HG03520 (cell line): ENCODE data around the gene CHMP1B.
A peak's percentile ranks its signal among the peaks of the same experiment; 100 is the strongest.
"Not testable (repeated sequence)": the region's sequence is repeated elsewhere in the genome, so short reads cannot be mapped to it uniquely, and the experiment has no call there.

ENCODE experiments used
- ATAC-seq: cut with Tn5 transposase; IDR thresholded peaks from one replicate; pipeline ENCODE4 v1.9.1; 2021; ENCODE audit warnings: mild to moderate bottlenecking, moderate library complexity; ENCODE audit not compliant: unreplicated experiment

The CHMP1B gene

GRCh38 chr18:11866764-11867163, 15.6 kb downstream of the CHMP1B start:
- ATAC-seq, result no peak

- ATAC-seq, result no peak
Observed at GRCh38 chr18:11868230-11868629, 17.0 kb downstream of the CHMP1B start.

GRCh38 chr18:11871501-11871900, 20.3 kb downstream of the CHMP1B start:
- ATAC-seq, result no peak

GRCh38 chr18:11872479-11873136, 21.4 kb downstream of the CHMP1B start:
- no peak for ATAC-seq

DNA sequence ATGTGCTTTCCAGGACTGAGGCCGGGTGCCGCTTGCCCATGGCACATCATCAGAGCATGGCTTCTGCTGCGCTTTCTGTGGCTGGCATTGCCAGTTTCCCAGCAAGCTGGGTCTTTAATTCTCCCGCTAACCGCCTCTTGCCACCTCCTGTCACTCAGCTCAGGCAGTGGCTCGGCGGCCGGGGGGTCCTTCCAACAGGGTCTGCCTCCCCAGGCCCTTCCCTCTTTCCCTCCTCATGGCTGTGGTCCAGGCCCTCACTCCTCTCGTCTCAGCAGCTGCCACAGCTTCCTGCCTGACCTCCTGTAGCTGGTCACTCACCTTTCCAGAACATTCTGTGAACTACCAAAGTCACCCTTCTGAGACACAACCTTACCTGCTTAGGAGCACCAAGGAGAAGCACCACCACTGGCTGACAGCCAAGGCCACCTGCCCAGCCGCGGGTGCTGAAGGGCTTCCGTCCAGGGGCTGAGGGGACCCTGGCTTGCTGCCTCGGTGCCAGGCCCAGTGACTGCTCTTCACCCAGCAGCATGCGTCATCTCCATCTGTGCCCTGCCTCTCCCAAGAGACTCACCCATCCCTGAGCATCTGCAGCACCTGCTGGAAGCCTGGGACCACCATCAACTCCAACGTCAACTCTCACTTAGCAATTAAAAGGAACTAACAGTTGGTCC, 22.6 kb downstream of the CHMP1B start:
- no peak for ATAC-seq

DNA sequence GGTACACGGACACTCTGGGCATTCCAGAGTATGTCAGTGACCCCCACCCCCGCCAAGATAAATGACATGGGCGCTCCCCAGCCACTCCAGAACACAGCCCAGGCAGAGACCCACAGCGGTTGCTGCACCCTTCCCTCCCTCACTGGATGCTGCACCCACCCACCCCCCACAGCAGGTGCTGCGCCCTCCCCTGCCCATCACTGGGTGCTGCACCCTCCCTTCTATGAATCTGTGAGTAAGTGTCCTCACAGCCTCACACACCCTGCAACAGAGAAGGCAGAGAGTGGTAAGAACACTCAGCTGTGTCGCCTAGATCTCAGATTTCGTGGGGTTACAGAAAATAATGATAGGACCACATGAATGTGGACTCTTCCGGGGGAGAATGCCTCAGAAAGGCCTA, 23.5 kb downstream of the CHMP1B start:
- ATAC-seq, result no peak

DNA sequence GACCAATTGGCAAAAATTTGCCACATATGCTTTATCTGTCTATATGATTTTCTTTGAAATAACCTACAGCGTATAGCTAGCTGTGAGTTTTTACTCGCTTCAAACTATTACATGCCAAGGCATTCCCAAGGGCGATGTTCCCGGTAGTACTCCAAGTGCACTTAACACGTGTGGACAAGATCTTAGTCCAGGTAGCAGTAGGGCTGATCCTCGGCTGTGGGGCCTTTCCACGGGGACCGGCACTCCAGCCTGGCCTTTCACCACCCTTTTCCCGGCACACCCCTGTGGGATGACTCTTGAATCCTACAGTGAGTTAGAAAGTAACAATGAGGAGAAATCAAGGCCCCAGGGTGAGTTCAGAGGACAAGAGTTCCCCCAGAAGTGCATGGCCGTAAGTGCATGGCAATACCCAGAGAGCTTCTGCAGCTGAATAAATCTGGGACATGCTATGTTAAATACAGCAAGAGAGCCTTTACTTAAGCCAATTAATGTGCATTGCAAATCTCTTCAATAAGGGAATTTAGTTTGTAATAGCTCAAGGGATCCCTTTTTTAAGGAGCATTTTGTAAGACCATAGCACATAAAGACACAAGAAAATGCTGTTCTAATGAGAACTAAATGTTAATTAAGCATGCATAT, 26.4 kb downstream of the CHMP1B start:
- ATAC-seq, result no peak

GRCh38 chr18:11880586-11881304, 29.5 kb downstream of the CHMP1B start:
- no peak for ATAC-seq

DNA sequence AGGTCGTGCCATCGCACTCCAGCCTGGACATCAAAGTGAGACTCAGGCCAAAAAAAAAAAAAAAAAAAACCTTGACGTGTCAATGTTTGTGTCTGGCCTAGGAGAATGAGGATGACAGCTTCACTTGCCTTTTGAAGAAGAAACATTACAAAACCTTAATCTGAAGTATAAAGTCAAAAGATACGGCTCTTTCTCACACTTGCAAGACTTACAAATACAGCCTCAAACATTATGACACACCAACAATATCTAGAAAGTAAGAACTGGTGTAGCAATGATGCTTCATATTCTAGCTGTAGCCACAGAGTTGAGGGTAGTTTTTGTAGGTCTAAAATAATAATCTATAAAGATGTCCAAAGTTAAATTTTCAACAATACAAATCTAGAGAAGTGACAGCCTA, 31.4 kb downstream of the CHMP1B start:
- ATAC-seq, result no peak

GRCh38 chr18:11883153-11883552, 31.9 kb downstream of the CHMP1B start:
- peak; percentile 74 for ATAC-seq

DNA sequence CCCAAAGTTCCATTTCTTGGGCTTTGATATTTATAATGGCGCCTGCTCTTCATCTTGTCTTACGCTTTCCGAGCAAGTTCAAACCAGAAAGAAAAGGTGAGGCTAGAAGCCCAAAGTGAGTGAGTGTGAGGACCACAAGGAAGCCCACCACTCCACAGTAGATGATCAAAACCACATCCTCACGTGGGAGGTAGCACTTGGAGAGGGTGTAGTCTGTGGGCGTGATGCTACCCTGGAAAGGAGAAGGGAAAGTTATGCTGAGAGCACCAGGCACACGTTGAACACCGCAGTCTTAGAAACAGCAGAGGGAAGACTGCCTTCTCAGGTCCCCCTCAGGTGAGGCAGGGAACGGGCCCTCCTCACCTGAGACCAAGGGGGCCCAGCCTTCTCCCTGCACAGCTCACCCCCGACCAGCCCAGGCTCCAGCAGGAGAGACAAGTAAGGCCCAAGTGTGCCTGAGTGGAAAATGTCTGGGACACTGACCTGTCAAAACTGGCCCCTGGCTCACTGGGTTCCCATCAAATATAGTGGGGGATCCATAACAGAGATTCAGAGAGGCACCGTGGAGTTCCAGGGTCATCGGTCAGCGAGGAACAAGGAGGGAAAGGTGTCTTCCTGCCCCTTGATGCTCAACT, 33.3 kb downstream of the CHMP1B start:
- no peak for ATAC-seq

- ATAC-seq, result no peak
Observed at GRCh38 chr18:11885278-11885947, 34.2 kb downstream of the CHMP1B start.

GRCh38 chr18:11886577-11887110, 35.4 kb downstream of the CHMP1B start:
- ATAC-seq, result no peak

DNA sequence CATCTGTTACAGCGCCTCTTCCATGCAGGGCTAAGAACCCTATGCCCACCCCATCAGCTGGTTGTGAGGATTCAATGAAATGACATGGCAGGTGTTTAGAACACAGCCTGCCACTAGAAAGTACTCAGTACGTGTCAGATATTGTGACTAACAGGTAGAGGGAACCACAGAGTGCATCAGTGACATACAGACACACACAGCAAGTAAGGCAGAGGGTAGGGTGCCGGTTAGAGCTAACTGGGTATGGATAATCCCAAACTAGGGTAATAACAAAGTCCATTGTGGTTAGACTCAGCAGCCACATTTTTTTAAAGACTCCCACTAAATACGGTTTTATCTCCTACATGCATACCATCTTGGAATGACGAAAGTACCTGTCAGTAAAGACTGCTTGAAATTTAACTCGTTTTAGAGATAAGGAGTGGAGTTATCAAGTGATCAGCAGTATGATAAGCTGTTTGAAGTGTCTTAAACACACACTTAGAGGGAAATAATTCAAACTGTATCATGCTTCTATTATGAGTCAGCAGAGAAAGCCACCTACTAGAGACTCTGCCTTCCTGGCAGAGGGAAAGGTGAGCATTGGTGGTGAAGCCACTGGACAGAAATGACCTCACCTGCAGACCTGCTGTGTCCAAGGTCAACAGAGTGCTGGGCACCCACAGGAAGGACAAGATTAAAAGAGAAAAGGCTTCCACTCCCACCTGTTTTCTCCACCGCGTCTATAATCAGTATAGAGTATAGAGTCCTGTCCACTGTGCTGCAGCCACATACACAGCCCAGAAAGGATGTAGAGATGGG, 36.3 kb downstream of the CHMP1B start:
- ATAC-seq, result no peak

GRCh38 chr18:11888726-11889125, 37.5 kb downstream of the CHMP1B start:
- no peak for ATAC-seq

DNA sequence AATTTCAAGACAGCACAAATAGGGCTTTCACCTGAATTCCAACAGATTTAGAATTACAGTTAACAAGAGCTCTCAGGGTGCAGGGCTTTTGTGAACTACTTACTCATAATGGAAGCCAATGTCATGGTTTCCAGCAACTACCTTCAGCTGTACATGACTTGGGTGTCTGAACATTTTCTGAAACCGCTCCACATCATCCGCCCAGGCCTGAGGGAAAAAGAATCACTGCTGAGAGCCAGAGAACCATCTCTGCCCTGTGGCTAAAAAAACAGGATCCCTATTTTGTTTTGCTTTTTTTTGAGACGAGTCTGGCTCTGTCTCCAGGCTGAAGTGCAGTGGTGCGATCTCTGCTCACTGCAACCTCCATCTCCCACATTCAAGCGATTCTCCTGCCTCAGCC, 38.1 kb downstream of the CHMP1B start:
- no peak for ATAC-seq

DNA sequence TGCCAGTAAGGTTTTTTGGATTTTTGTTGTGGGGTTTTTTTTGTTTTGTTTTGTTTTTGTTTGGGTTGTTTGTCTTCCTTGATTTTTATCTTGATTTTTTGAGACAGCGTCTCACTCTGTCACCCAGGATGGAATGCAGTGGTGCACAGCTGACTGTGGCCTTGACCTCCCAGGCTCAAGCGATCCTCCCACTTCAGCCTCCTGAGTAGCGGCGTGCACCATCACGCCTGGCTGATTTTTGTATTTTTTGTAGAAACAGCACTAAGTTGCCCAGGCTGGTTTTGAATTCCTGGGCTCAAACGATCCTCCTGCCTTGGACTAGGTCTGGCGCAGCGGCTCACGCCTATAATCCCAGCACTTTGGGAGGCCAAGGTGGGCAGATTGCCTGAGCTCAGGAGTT, 40.5 kb downstream of the CHMP1B start:
- no peak for ATAC-seq

- not testable (repeated sequence) for ATAC-seq
Observed at GRCh38 chr18:11892438-11892837, 41.2 kb downstream of the CHMP1B start.

DNA sequence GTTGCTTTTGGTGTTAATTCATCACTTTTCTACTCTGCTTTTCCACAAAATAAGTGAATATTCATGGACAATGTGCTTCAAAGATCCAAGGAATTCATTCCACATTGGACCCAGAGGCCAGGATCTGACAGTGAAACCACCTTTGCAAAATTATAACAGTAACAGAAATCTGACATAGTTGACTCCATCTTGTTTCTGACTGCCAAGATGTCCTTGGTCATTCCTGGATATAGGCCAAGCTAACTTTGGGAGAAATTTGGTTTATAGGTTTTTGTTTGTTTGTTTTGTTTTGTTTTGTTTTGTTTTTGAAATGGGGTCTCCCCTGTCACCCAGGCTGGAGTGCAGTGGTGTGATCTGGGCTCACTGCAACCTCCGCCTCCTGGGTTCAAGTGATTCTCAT, 46.6 kb downstream of the CHMP1B start:
- no peak for ATAC-seq

DNA sequence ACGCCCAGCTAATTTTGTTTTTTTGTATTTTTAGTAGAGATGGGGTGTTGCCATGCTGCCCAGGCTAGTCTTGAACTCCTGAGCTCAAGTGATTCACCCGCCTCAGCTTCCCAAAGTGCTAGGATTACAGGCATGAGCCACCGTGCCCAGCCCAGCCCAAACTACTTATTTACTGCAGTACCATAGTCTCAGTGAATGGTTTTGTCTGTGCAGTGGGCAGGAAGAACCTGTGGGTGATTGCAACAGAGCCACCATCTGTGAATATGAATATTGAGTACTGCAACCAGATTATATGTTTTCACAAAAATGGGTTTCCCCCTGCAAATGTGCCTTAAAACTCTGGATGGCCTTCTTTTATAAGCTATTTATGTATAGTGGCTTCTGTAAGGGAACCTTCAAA, 47.9 kb downstream of the CHMP1B start:
- no peak for ATAC-seq
